K562 (cell line): ENCODE results near the gene SOX12. TPM values are rescaled to one million over a fixed set of nuclear protein-coding genes. Genes with fewer than 3 reads are reported as not detected.
"Not testable (repeated sequence)": the region's sequence is repeated elsewhere in the genome, so short reads cannot be mapped to it uniquely, and the experiment has no call there.

Source experiments
- ATAC-seq: fragments of 200-7000 bp; cut with Tn5 transposase; 3 replicates; pipeline ENCODE4 v1.9.1; 2020; ENCODE audit warnings: moderate library complexity
- BruUV-seq: library from RNA; stranded (reverse); fragments of 400-500 nt; replicated peaks from 2 replicates; lab custom pipeline; 2021; lab: Mats Ljungman, UMichigan
- CTCF ChIA-PET: fragments of 300-600 bp; formaldehyde crosslinking; extraction: SDS; loops from one replicate; lab custom pipeline; 2021; ENCODE audit warnings: low intra/inter-chr PET ratio; lab: Yijun Ruan, JAX
- POLR2A ChIA-PET: fragments of 300-600, 350-650 bp; sonication (Branson Sonifier 250); formaldehyde crosslinking; extraction: SDS; loops from one replicate; lab custom pipeline; 2021; ENCODE audit warnings: antibody characterized with exemption, inconsistent platforms; lab: Yijun Ruan, JAX
- DNase-seq, 4 experiments: peaks; one replicate each; pipeline versions ENCODE4 v3.0.0 to v3.0.0-alpha.2; 2011 to 2018; ENCODE audit warnings: low spot score in 3 of 4, mixed read lengths in 3 of 4; ENCODE audit errors: extremely low read depth in 1 of 4
- FAIRE-seq: peaks from 2 replicates; lab custom pipeline; 2011; peaks lifted over from hg19 to GRCh38; lab: Jason Lieb, UNC
- H2AFZ ChIP-seq: 2 replicates; pipeline ENCODE4 v1.6.0; 2011; ENCODE audit warnings: low read depth, low read length, control low read depth, inconsistent platforms
- H3K27ac ChIP-seq: fragments of 200-600 bp; 3 replicates; pipeline ENCODE4 v1.8.0; 2011; ENCODE audit warnings: low read depth, mild to moderate bottlenecking, control low read depth, inconsistent platforms, low read length, moderate library complexity, mixed read lengths; ENCODE audit errors: extremely low read depth
- H3K27me3 ChIP-seq, 2 experiments: fragments of 300-600 bp in 1 of 2; 2 replicates in 1 of 2; 3 replicates in 1 of 2; pipeline versions ENCODE4 v1.6.0 to v1.8.0; 2011; ENCODE audit warnings: inconsistent platforms in 2 of 2, low read length in 2 of 2, mild to moderate bottlenecking in 1 of 2, mixed read lengths in 1 of 2, moderate library complexity in 1 of 2; ENCODE audit not compliant: control insufficient read depth in 2 of 2, insufficient read depth in 2 of 2
- H3K36me3 ChIP-seq: fragments of 300-600 bp; 3 replicates; pipeline ENCODE4 v1.8.0; 2011; ENCODE audit warnings: mild to moderate bottlenecking, low read length, inconsistent platforms; ENCODE audit not compliant: control insufficient read depth, insufficient read depth
- H3K4me1 ChIP-seq, 2 experiments: fragments of 200-600 bp in 1 of 2; replicated peaks in 1 of 2; 2 replicates in 1 of 2; 3 replicates in 1 of 2; pipeline versions ENCODE4 v1.5.1 to v1.8.0; 2011; ENCODE audit warnings: inconsistent platforms in 2 of 2, low read length in 2 of 2, mild to moderate bottlenecking in 1 of 2, mixed read lengths in 1 of 2, moderate library complexity in 1 of 2; ENCODE audit not compliant: control insufficient read depth in 2 of 2, insufficient read depth in 2 of 2
- H3K4me2 ChIP-seq: 2 replicates; pipeline ENCODE4 v1.6.1; 2011; ENCODE audit warnings: low read length, control low read depth, inconsistent platforms, mixed read lengths; ENCODE audit not compliant: insufficient read depth
- H3K4me3 ChIP-seq: fragments of 200-600 bp; sonication (generic), shearing (Covaris generic); 2 replicates; pipeline ENCODE4 v1.5.1; 2016; ENCODE audit warnings: control low read depth, inconsistent platforms
- H3K79me2 ChIP-seq: fragments of 200-600 bp; 3 replicates; pipeline ENCODE4 v1.8.0; 2011; ENCODE audit warnings: low read length, inconsistent platforms; ENCODE audit not compliant: control insufficient read depth, insufficient read depth
- H3K9ac ChIP-seq, 2 experiments: 2 replicates each; pipeline versions ENCODE4 v1.6.0 to v1.6.1; 2011; ENCODE audit warnings: low read depth in 2 of 2, low read length in 2 of 2, control low read depth in 1 of 2, inconsistent platforms in 1 of 2, mild to moderate bottlenecking in 1 of 2, mixed read lengths in 1 of 2; ENCODE audit not compliant: insufficient read depth in 1 of 2
- H3K9me1 ChIP-seq: one replicate; pipeline ENCODE4 v1.6.0; 2011; ENCODE audit warnings: inconsistent platforms, mild to moderate bottlenecking, low read length, moderate library complexity; ENCODE audit not compliant: control insufficient read depth, insufficient read depth
- H3K9me3 ChIP-seq: replicated peaks from 2 replicates; pipeline ENCODE4 v1.5.1; 2011; ENCODE audit warnings: low read depth, low read length, inconsistent platforms; ENCODE audit not compliant: control insufficient read depth, insufficient read depth
- H4K20me1 ChIP-seq: replicated peaks from 2 replicates; pipeline ENCODE4 v1.6.1; 2011; ENCODE audit warnings: low read length, inconsistent platforms, mixed read lengths; ENCODE audit not compliant: control insufficient read depth, insufficient read depth
- DIDO1 ChIP-seq: fragments of 450-650 bp; IDR thresholded peaks from 2 replicates; pipeline ENCODE4 v1.6.1; 2016; ENCODE audit warnings: low read depth, missing biosample characterization, missing genetic modification characterization
- EGR1 ChIP-seq: fragments of 450-650 bp; conservative IDR thresholded peaks from 2 replicates; pipeline ENCODE4 v1.6.1; 2017; ENCODE audit warnings: mild to moderate bottlenecking
- ELF1 ChIP-seq: fragments of 200-800 bp; sonication (Bioruptor generic); IDR thresholded peaks from 2 replicates; pipeline ENCODE4 v1.6.1; 2016; ENCODE audit warnings: missing genetic modification characterization, missing compliant biosample characterization
- ETS2 ChIP-seq: IDR thresholded peaks from 2 replicates; pipeline ENCODE4 v1.6.1; 2016; ENCODE audit warnings: borderline replicate concordance, missing genetic modification characterization, mild to moderate bottlenecking, moderate library complexity, missing compliant biosample characterization; ENCODE audit not compliant: poor library complexity, severe bottlenecking
- GTF2A2 ChIP-seq: IDR thresholded peaks from 2 replicates; pipeline ENCODE4 v1.6.1; 2016; ENCODE audit warnings: mild to moderate bottlenecking, missing genetic modification characterization, missing compliant biosample characterization
- IFI16 ChIP-seq: fragments of 250-450 bp; sonication (Bioruptor Pico); IDR thresholded peaks from 2 replicates; pipeline ENCODE4 v2.1.2; 2022; ENCODE audit warnings: mild to moderate bottlenecking, inconsistent platforms
- KAT7 ChIP-seq: sonication (generic); formaldehyde crosslinking; IDR thresholded peaks from 2 replicates; pipeline ENCODE4 v1.8.0; 2022; ENCODE audit warnings: missing genetic modification reagents, mild to moderate bottlenecking, borderline replicate concordance
- KDM1A ChIP-seq, 2 experiments: fragments of 450-650 bp; IDR thresholded peaks; 2 replicates each; pipeline ENCODE4 v1.6.1; 2016; ENCODE audit warnings: mild to moderate bottlenecking in 2 of 2
- MAZ ChIP-seq, 2 experiments: fragments of 450-650 bp in 1 of 2; sonication (generic) in 1 of 2; formaldehyde crosslinking; IDR thresholded peaks in 1 of 2; conservative IDR thresholded peaks in 1 of 2; 2 replicates each; pipeline versions ENCODE4 v1.4.0 to v1.5.0; 2020; ENCODE audit warnings: mild to moderate bottlenecking in 1 of 2, missing genetic modification reagents in 1 of 2
- MYC ChIP-seq, 2 experiments: fragments of 250-450 bp in 1 of 2; sonication (Bioruptor Pico) in 1 of 2; IDR thresholded peaks; 2 replicates each; pipeline versions ENCODE4 v1.5.1 to v1.6.1; 2012 to 2021; ENCODE audit warnings: low read depth in 2 of 2, borderline replicate concordance in 1 of 2, improper control_type of control experiment in 1 of 2, low read length in 1 of 2, mild to moderate bottlenecking in 1 of 2, moderate library complexity in 1 of 2
- NFRKB ChIP-seq: fragments of 450-650 bp; IDR thresholded peaks from 2 replicates; pipeline ENCODE4 v1.6.1; 2016; ENCODE audit warnings: low read depth
- NR4A1 ChIP-seq, 2 experiments: fragments of 250-450 bp in 1 of 2; fragments of 450-650 bp in 1 of 2; sonication (Bioruptor Pico) in 1 of 2; IDR thresholded peaks; 2 replicates each; pipeline versions ENCODE4 v1.4.0 to v1.6.1; 2016 to 2020; ENCODE audit warnings: mild to moderate bottlenecking in 2 of 2, missing compliant biosample characterization in 1 of 2, missing genetic modification characterization in 1 of 2, moderate library complexity in 1 of 2
- SMAD3 ChIP-seq: fragments of 450-650 bp; formaldehyde crosslinking; conservative IDR thresholded peaks from 2 replicates; pipeline ENCODE4 v1.4.0; 2020; ENCODE audit warnings: mild to moderate bottlenecking
- SMAD4 ChIP-seq: fragments of 250-450 bp; sonication (Bioruptor Pico); conservative IDR thresholded peaks from 2 replicates; pipeline ENCODE4 v1.8.0; 2021; ENCODE audit warnings: inconsistent platforms, mild to moderate bottlenecking, moderate library complexity
- ZNF507 ChIP-seq: conservative IDR thresholded peaks from 2 replicates; pipeline ENCODE4 v1.6.1; 2017; ENCODE audit warnings: missing genetic modification characterization, missing compliant biosample characterization
- ZNF584 ChIP-seq: fragments of 200-800 bp; sonication (Bioruptor generic); IDR thresholded peaks from 2 replicates; pipeline ENCODE4 v1.6.1; 2016; ENCODE audit warnings: low read depth, mild to moderate bottlenecking, missing genetic modification characterization, missing compliant biosample characterization
- ZSCAN29 ChIP-seq: fragments of 450-650 bp; IDR thresholded peaks from 2 replicates; pipeline ENCODE4 v1.6.1; 2017
- WGBS: fragments of 100-300 bp; shearing (Covaris generic); methylation state at CpG from one replicate; pipeline ENCODE4 v1.1.6; 2016; ENCODE audit warnings: low coverage, mixed read lengths; ENCODE audit not compliant: insufficient coverage; ENCODE audit errors: missing lambda C conversion rate; 5-methylcytosine and 5-hydroxymethylcytosine counted together
- in situ Hi-C: fragments of 300-500 bp; cut with MboI; formaldehyde crosslinking; loops from 4 replicates; pipeline ENCODE4 v1.15.0; 2018; ENCODE audit warnings: inconsistent platforms, mixed read lengths
- intact Hi-C: fragments of 100-400 bp; cut with micrococcal nuclease; formaldehyde crosslinking; loops from 2 replicates; pipeline ENCODE4 v1.14.2; 2022
- polyA plus RNA-seq, 8 experiments: library from polyadenylated mRNA; depleted of rRNA in 4 of 8; stranded (reverse) in 5 of 8; unstranded in 3 of 8; fragments of >200 nt; fragmentation: Nextera tagmentation in 2 of 8; fragmentation: Illumina TruSeq in 1 of 8; extraction: Ambion mirVana in 2 of 8; extraction: Trizol in 1 of 8; gene quantifications; 2 replicates each; pipeline versions ENCODE4 v1.2.1 to v1.2.3, GENCODE V29; 2011 to 2014; ENCODE audit warnings: inconsistent platforms in 1 of 8, missing spikeins in 1 of 8
- total RNA-seq, 7 experiments: library from RNA; depleted of rRNA in 6 of 7; stranded (reverse); fragments of >200 nt in 6 of 7; fragmentation: Illumina TruSeq in 2 of 7; extraction: Trizol in 2 of 7; gene quantifications; 2 replicates each; pipeline versions ENCODE4 v1.2.1 to v1.2.3, GENCODE V29; 2011 to 2021; ENCODE audit warnings: low replicate concordance in 1 of 7
- TF ChIP-seq, protein P1 (sequence below): fragments of 450-650 bp; formaldehyde crosslinking; IDR thresholded peaks from 2 replicates; pipeline ENCODE4 v1.4.0; 2020; ENCODE audit warnings: mild to moderate bottlenecking, moderate library complexity
- TF ChIP-seq, protein P2 (sequence below): fragments of 250-450 bp; sonication (Bioruptor Pico); IDR thresholded peaks from 2 replicates; pipeline ENCODE4 v1.4.0; 2020

Gene SOX12
- total and polyA plus RNA-seq, 9 of the 15 experiments (the other 6 are each of a cell fraction or from before 2014, with no cell fraction given), result 0.42 to 26.3 (median 2.6) TPM

DNA sequence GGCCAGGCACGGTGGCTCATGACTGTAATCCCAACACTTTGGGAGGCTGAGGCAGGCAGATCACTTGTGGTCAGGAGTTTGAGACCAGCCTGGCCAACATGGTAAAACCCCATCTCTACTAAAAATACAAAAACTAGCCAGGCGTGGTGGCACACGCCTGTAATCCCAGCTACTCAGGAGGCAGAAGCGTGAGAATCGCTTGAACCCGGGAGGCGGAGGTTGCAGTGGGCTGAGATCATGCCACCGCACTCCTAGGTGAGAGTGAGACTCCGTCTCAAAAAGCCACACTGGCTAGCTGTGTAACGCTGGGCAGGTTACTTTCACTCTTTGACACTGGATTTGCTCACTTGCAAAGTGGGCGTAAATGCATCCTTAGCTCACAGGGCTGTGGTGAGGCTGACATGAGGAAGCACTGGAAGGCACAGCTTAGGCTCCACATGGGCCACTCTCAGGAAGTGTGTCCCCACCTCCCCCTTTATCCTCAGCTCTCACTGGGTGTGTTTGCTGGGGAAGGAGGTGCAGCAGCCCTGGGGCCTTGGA is 47.3 kb downstream of the SOX12 start:
- DNase-seq (peak in 2 of 4 experiments; percentile 34 to 65), ATAC-seq (peak; percentile 13)
- Histone ChIP-seq H3K27ac (peak overlapping the region; percentile 99), H3K9ac (peak overlapping the region; percentile 89 to 96; a peak in 3 of 4 replicates), H3K4me2 (peak overlapping the region; percentile 77), H3K4me1 (peaks cover 52 to 75% of the 10 kb centered on the region in 2 experiments), H2AFZ (peak overlapping the region; percentile 75)
- FAIRE-seq, H3K9me1 ChIP-seq, H3K9me3 ChIP-seq, H3K27me3 ChIP-seq, intact Hi-C loops, H3K4me3 ChIP-seq, H3K36me3 ChIP-seq, H4K20me1 ChIP-seq, H3K79me2 ChIP-seq, CTCF ChIA-PET, in situ Hi-C loops, BruUV-seq: not testable (repeated sequence)
- WGBS, result 38% methylated on average over 7 of the region's 11 CpGs
- POLR2A ChIA-PET, result interaction anchor here (1.1 to 7.5 kb wide), 10 partner anchors 10 to 35 kb away, joined by 3 to 100 read pairs (median 10); partner anchors contain the start of genes NRSN2 and TRIB3
- TF ChIP-seq IFI16 (CRISPR knock-in tag) (0 out of 2 replicates have a peak, but pooled peaks have one; percentile 3), DIDO1 (0 out of 2 replicates have a peak, but pooled peaks have one; percentile 1), ETS2 (tag) (peak; percentile 60), KAT7 (CRISPR knock-in tag) (0 out of 2 replicates have a peak, but pooled peaks have one; percentile 39), KDM1A (IDR thresholded peaks at IDR 0.05) (peak in 1 of 2 experiments; percentile 29; a peak in 1 of 4 replicates), SMAD4 (peak; percentile 34; the same call in 1 of the 2 replicates), NR4A1 (CRISPR knock-in tag; IDR thresholded peaks at IDR 0.05) (0 out of 2 replicates have a peak, but pooled peaks have one; percentile 33), NR4A1 (tag; IDR thresholded peaks at IDR 0.05) (peak; percentile 84), ZNF584 (CRISPR knock-in tag) (0 out of 2 replicates have a peak, but pooled peaks have one; percentile 4), GTF2A2 (tag) (0 out of 2 replicates have a peak, but pooled peaks have one; percentile 57), MYC (IDR thresholded peaks at IDR 0.05; ENCODE audit: low read depth, low read length) (0 out of 2 replicates have a peak, but pooled peaks have one; percentile 29), MYC (CRISPR knock-in tag; IDR thresholded peaks at IDR 0.05; ENCODE audit: borderline replicate concordance, low read depth) (peak; percentile 59; the same call in 1 of the 2 replicates), ZSCAN29 (peak; percentile 28; the same call in 1 of the 2 replicates), EGR1 (0 out of 2 replicates have a peak, but pooled peaks have one; percentile 13), NFRKB (peak; percentile 94; the same call in 1 of the 2 replicates), SMAD3 (CRISPR knock-in tag) (peak; percentile 26; the same call in 1 of the 2 replicates), ELF1 (tag) (0 out of 2 replicates have a peak, but pooled peaks have one; percentile 12), MAZ (CRISPR knock-in tag; conservative IDR thresholded peaks at IDR 0.05 in 1 of 2, IDR thresholded peaks at IDR 0.05 in 1 of 2) (peak in 1 of 2 experiments; percentile 27; a peak in 1 of 4 replicates), ZNF507 (0 out of 2 replicates have a peak, but pooled peaks have one; percentile 21)
- TF ChIP-seq, protein P1, sequence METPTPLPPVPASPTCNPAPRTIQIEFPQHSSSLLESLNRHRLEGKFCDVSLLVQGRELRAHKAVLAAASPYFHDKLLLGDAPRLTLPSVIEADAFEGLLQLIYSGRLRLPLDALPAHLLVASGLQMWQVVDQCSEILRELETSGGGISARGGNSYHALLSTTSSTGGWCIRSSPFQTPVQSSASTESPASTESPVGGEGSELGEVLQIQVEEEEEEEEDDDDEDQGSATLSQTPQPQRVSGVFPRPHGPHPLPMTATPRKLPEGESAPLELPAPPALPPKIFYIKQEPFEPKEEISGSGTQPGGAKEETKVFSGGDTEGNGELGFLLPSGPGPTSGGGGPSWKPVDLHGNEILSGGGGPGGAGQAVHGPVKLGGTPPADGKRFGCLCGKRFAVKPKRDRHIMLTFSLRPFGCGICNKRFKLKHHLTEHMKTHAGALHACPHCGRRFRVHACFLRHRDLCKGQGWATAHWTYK (CRISPR knock-in tag), result peak; percentile 10; the same call in 1 of the 2 replicates
- TF ChIP-seq, protein P2, sequence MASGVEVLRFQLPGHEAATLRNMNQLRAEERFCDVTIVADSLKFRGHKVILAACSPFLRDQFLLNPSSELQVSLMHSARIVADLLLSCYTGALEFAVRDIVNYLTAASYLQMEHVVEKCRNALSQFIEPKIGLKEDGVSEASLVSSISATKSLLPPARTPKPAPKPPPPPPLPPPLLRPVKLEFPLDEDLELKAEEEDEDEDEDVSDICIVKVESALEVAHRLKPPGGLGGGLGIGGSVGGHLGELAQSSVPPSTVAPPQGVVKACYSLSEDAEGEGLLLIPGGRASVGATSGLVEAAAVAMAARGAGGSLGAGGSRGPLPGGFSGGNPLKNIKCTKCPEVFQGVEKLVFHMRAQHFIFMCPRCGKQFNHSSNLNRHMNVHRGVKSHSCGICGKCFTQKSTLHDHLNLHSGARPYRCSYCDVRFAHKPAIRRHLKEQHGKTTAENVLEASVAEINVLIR (CRISPR knock-in tag), result 0 out of 2 replicates have a peak, but pooled peaks have one; percentile 9
